ENCODE results near the gene F2.
"Not testable (repeated sequence)": the region's sequence is repeated elsewhere in the genome, so short reads cannot be mapped to it uniquely, and the experiment has no call there.

- not testable (repeated sequence) for TF ChIP-seq CTCF, POLR2A (IDR thresholded peaks at IDR 0.05)
Measured at GRCh38 chr11:46709351-46709750, 9.7 kb upstream of the F2 start.
